Spinal cord (tissue), 10 donors: ENCODE data around the gene MCU. TPM values are rescaled to one million over a fixed set of nuclear protein-coding genes. Genes with fewer than 3 reads are reported as not detected.
"Not testable (repeated sequence)": the region's sequence is repeated elsewhere in the genome, so short reads cannot be mapped to it uniquely, and the experiment has no call there.

ENCODE experiments used
- DNase-seq, 6 donors: peaks; one replicate each; pipeline versions ENCODE4 v3.0.0 to v3.0.0-alpha.2; 2013 to 2015; ENCODE audit warnings: low spot score in 6 of 6, low read depth in 4 of 6
- H3K27ac ChIP-seq: one replicate; pipeline ENCODE4 v1.5.1; 2013; ENCODE audit warnings: low read depth, low read length, control low read depth
- H3K27me3 ChIP-seq: one replicate; pipeline ENCODE4 v1.6.1; 2013; ENCODE audit warnings: low read length; ENCODE audit not compliant: control insufficient read depth, insufficient read depth
- H3K36me3 ChIP-seq: one replicate; pipeline ENCODE4 v1.6.1; 2013; ENCODE audit warnings: low read length; ENCODE audit not compliant: control insufficient read depth, insufficient read depth
- H3K4me1 ChIP-seq: one replicate; pipeline ENCODE4 v1.6.1; 2013; ENCODE audit warnings: low read length; ENCODE audit not compliant: control insufficient read depth, insufficient read depth
- H3K4me3 ChIP-seq: one replicate; pipeline ENCODE4 v1.5.1; 2013; ENCODE audit warnings: low read depth, low read length, control low read depth
- H3K9me3 ChIP-seq: one replicate; pipeline ENCODE4 v1.6.1; 2013; ENCODE audit warnings: low read length; ENCODE audit not compliant: control insufficient read depth, insufficient read depth
- WGBS: methylation state at CpG from one replicate; pipeline ENCODE4 v1.1.5; 2013; ENCODE audit warnings: missing lambda C conversion rate; ENCODE audit not compliant: insufficient coverage; 5-methylcytosine and 5-hydroxymethylcytosine counted together
- polyA plus RNA-seq, 2 donors: library from polyadenylated mRNA; unstranded; fragments of 120-200 nt; gene quantifications; one replicate each; pipeline ENCODE4 v1.2.1, GENCODE V29; 2013; ENCODE audit not compliant: insufficient read length in 2 of 2
- total RNA-seq, 2 donors: library from RNA; depleted of rRNA in 1 of 2; stranded (reverse); fragments of 120-200 nt in 1 of 2; fragments of >200 nt in 1 of 2; gene quantifications; one replicate each; pipeline versions ENCODE4 v1.2.3 to v1.2.4, GENCODE V29; 2013 to 2014
- donor health status: healthy.

Gene MCU
- total and polyA plus RNA-seq, 4 donors = 39.2 to 55.2 (median 42.2) TPM

GRCh38 chr10:72682638-72683037, 9.3 kb upstream of the MCU start:
- H3K27ac ChIP-seq = no peak overlapping the region
- no peak overlapping the region for H3K4me3 ChIP-seq
- 67% methylated on average over 3 of the region's 6 CpGs for WGBS
- H3K4me1 ChIP-seq = no peaks in the 10 kb centered on the region
- H3K36me3 ChIP-seq = no peaks in the 10 kb centered on the region
- no peaks in the 10 kb centered on the region for H3K27me3 ChIP-seq
- no peak for DNase-seq
- H3K9me3 ChIP-seq = no peaks in the 10 kb centered on the region

GRCh38 chr10:72685264-72685921, 6.5 kb upstream of the MCU start:
- Histone ChIP-seq H3K27me3 (no peaks in the 10 kb centered on the region), H3K4me3 (no peak overlapping the region), H3K9me3 (no peaks in the 10 kb centered on the region), H3K4me1 (no peaks in the 10 kb centered on the region), H3K27ac (no peak overlapping the region), H3K36me3 (no peaks in the 10 kb centered on the region)
- no peak for DNase-seq
- WGBS = 93% methylated on average over 2 of the region's 7 CpGs

GRCh38 chr10:72686430-72686829, 5.5 kb upstream of the MCU start:
- not testable (repeated sequence) for H3K36me3 ChIP-seq, DNase-seq, H3K4me1 ChIP-seq, H3K9me3 ChIP-seq, H3K27ac ChIP-seq, H3K27me3 ChIP-seq, H3K4me3 ChIP-seq
- WGBS = 100% methylated on average over 2 of the region's 8 CpGs

GRCh38 chr10:72687035-72687434, 4.9 kb upstream of the MCU start:
- Histone ChIP-seq H3K9me3 (no peaks in the 10 kb centered on the region), H3K4me1 (no peaks in the 10 kb centered on the region), H3K36me3 (no peaks in the 10 kb centered on the region), H3K27me3 (no peaks in the 10 kb centered on the region), H3K4me3 (no peak overlapping the region), H3K27ac (no peak overlapping the region)
- 93% methylated on average over 3 of the region's 6 CpGs for WGBS
- DNase-seq = no peak

GRCh38 chr10:72688208-72688651, 3.7 kb upstream of the MCU start:
- Histone ChIP-seq H3K36me3 (no peaks in the 10 kb centered on the region), H3K27me3 (no peaks in the 10 kb centered on the region), H3K9me3 (no peaks in the 10 kb centered on the region), H3K27ac (no peak overlapping the region), H3K4me1 (peaks cover 5% of the 10 kb centered on the region), H3K4me3 (no peak overlapping the region)
- whole genome bisulfite sequencing = 82% methylated on average over 2 of the region's 2 CpGs
- peak in 1 of 6 donors; percentile 10 for DNase-seq

GRCh38 chr10:72689660-72690059, 2.3 kb upstream of the MCU start:
- Histone ChIP-seq H3K27me3 (no peaks in the 10 kb centered on the region), H3K36me3 (no peaks in the 10 kb centered on the region), H3K4me1 (peaks cover 5% of the 10 kb centered on the region), H3K9me3 (no peaks in the 10 kb centered on the region), H3K4me3 (no peak overlapping the region), H3K27ac (no peak overlapping the region)
- no CpG with 5 or more reads among the region's 1 CpG for WGBS
- DNase-seq = no peak

- no peaks in the 10 kb centered on the region for H3K27me3 ChIP-seq
- WGBS = no CpG with 5 or more reads among the region's 3 CpGs
Measured at GRCh38 chr10:72690071-72690755, 1.7 kb upstream of the MCU start.

GRCh38 chr10:72691470-72691862, 477 bp upstream of the MCU start:
- H3K27ac ChIP-seq = no peak overlapping the region
- WGBS = no CpG with 5 or more reads among the region's 9 CpGs

More at GRCh38 chr10:72690071-72690755, 1.7 kb upstream of the MCU start:
- no peak overlapping the region for H3K27ac ChIP-seq
- no peaks in the 10 kb centered on the region for H3K9me3 ChIP-seq
- DNase-seq = no peak
- no peaks in the 10 kb centered on the region for H3K36me3 ChIP-seq
- no peak overlapping the region for H3K4me3 ChIP-seq
- H3K4me1 ChIP-seq = peaks cover 5% of the 10 kb centered on the region

GRCh38 chr10:72692744-72692993, 726 bp downstream of the MCU start:
- H3K4me3 ChIP-seq = peak overlapping the region; percentile 85
- 0% methylated on average over 11 of the region's 11 CpGs for WGBS
- H3K27ac ChIP-seq = peak overlapping the region; percentile 80
- no peaks in the 10 kb centered on the region for H3K36me3 ChIP-seq
- H3K27me3 ChIP-seq = no peaks in the 10 kb centered on the region
- peaks cover 5% of the 10 kb centered on the region for H3K4me1 ChIP-seq
- DNase-seq = no peak
- no peaks in the 10 kb centered on the region for H3K9me3 ChIP-seq

More at GRCh38 chr10:72691470-72691862, 477 bp upstream of the MCU start:
- peak overlapping the region; percentile 85 for H3K4me3 ChIP-seq
- H3K4me1 ChIP-seq = peaks cover 5% of the 10 kb centered on the region
- no peaks in the 10 kb centered on the region for H3K36me3 ChIP-seq
- H3K27me3 ChIP-seq = no peaks in the 10 kb centered on the region
- no peak for DNase-seq
- H3K9me3 ChIP-seq = no peaks in the 10 kb centered on the region
